Measurements from ENCODE around the gene CLDN17.

DNA sequence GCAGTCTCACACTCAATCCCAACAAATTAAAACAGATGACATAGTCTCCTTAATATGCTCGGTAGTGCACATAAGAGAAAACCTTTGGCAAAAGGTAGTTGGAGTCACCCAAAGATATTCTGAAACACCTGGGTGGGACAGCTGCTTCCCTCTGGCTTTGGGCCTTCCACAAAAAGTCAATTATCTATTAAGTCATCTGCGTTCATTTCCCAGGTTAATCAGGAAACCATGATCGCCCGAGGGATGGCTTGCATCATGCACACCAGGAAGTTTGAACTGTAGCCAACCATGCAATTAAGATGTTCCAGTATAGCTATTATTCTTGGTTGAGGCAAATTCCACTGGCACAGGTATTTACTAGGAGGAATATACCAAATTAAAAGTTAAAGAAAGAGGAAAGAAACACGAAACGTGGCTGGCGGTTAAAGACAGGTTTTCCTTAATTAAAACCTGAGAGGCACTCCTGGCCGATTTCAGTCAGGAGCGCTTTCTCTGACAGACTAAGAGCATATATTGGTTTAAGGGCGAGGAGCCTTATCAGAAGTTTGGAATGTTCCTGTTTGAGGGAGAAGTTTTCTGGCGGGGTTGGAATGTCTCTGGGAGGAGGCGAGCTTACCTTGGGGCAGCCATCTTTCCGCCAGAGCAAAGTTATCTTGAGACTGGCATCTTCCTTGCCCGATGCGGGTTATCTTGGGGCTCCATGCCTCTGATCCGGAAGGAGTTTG, 19.9 kb downstream of the CLDN17 start:
- TF ChIP-seq PPARA (CRISPR knock-in tag; IDR thresholded peaks at IDR 0.05; ENCODE audit: borderline replicate concordance) (no peak), ZC3H10 (CRISPR knock-in tag; IDR thresholded peaks at IDR 0.05) (no peak), ARNTL (CRISPR knock-in tag; IDR thresholded peaks at IDR 0.05; ENCODE audit: borderline replicate concordance, low read depth) (no peak), TOX (CRISPR knock-in tag; IDR thresholded peaks at IDR 0.05; ENCODE audit: borderline replicate concordance) (no peak), ISL1 (CRISPR knock-in tag; IDR thresholded peaks at IDR 0.05) (no peak), RARB (CRISPR knock-in tag; IDR thresholded peaks at IDR 0.05) (no peak), OSR1 (CRISPR knock-in tag; IDR thresholded peaks at IDR 0.05) (no peak), CSDC2 (CRISPR knock-in tag; IDR thresholded peaks at IDR 0.05) (no peak), GLIS3 (CRISPR knock-in tag; IDR thresholded peaks at IDR 0.05) (no peak)
- TF ChIP-seq, protein P1, sequence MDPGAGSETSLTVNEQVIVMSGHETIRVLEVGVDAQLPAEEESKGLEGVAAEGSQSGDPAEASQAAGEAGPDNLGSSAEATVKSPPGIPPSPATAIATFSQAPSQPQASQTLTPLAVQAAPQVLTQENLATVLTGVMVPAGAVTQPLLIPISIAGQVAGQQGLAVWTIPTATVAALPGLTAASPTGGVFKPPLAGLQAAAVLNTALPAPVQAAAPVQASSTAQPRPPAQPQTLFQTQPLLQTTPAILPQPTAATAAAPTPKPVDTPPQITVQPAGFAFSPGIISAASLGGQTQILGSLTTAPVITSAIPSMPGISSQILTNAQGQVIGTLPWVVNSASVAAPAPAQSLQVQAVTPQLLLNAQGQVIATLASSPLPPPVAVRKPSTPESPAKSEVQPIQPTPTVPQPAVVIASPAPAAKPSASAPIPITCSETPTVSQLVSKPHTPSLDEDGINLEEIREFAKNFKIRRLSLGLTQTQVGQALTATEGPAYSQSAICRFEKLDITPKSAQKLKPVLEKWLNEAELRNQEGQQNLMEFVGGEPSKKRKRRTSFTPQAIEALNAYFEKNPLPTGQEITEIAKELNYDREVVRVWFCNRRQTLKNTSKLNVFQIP (CRISPR knock-in tag; IDR thresholded peaks at IDR 0.05; ENCODE audit: borderline replicate concordance, low read depth) = no peak
- TF ChIP-seq, protein P2, sequence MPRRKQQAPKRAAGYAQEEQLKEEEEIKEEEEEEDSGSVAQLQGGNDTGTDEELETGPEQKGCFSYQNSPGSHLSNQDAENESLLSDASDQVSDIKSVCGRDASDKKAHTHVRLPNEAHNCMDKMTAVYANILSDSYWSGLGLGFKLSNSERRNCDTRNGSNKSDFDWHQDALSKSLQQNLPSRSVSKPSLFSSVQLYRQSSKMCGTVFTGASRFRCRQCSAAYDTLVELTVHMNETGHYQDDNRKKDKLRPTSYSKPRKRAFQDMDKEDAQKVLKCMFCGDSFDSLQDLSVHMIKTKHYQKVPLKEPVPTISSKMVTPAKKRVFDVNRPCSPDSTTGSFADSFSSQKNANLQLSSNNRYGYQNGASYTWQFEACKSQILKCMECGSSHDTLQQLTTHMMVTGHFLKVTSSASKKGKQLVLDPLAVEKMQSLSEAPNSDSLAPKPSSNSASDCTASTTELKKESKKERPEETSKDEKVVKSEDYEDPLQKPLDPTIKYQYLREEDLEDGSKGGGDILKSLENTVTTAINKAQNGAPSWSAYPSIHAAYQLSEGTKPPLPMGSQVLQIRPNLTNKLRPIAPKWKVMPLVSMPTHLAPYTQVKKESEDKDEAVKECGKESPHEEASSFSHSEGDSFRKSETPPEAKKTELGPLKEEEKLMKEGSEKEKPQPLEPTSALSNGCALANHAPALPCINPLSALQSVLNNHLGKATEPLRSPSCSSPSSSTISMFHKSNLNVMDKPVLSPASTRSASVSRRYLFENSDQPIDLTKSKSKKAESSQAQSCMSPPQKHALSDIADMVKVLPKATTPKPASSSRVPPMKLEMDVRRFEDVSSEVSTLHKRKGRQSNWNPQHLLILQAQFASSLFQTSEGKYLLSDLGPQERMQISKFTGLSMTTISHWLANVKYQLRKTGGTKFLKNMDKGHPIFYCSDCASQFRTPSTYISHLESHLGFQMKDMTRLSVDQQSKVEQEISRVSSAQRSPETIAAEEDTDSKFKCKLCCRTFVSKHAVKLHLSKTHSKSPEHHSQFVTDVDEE (CRISPR knock-in tag; IDR thresholded peaks at IDR 0.05) = no peak

Data from SK-N-SH treated with all-trans-retinoic acid at 6 μM for 48 hours (cell line).